Measurements from ENCODE around the gene SCD5. TPM values are rescaled to one million over a fixed set of nuclear protein-coding genes. Genes with fewer than 3 reads are reported as not detected.
A peak's percentile ranks its signal among the peaks of the same experiment; 100 is the strongest.

Gene SCD5
- total and polyA plus RNA-seq, 2 of the 8 experiments (the other 6 are each of a cell fraction or from before 2014, with no cell fraction given): 0.92 to 1.2 TPM

- Histone ChIP-seq H2AFZ (ENCODE audit: low read length) (no peak overlapping the region), H2BK12ac (ENCODE audit: low read depth, low read length) (no peak overlapping the region), H3K36me3 (ENCODE audit: control insufficient read depth in 2 of 4, insufficient read depth in 4 of 4, low read length in 3 of 4) (no peaks in the 10 kb centered on the region), H3K27me3 (replicated peaks in 1 of 4; ENCODE audit: control insufficient read depth in 3 of 4, extremely low read depth in 1 of 4, insufficient read depth in 3 of 4, low read length in 3 of 4) (no peaks in the 10 kb centered on the region), H3K56ac (replicated peaks; ENCODE audit: insufficient read length, low read depth, low read length) (no peak overlapping the region), H3K23me2 (ENCODE audit: low read depth, low read length) (no peaks in the 10 kb centered on the region), H3K4me3 (ENCODE audit: extremely low read depth in 1 of 4, insufficient read depth in 2 of 4, low read depth in 3 of 4, low read length in 4 of 4) (no peak overlapping the region), H2BK120ac (replicated peaks; ENCODE audit: low read depth, low read length) (no peak overlapping the region), H3K79me2 (ENCODE audit: control insufficient read depth in 1 of 2, insufficient read depth in 2 of 2, low read length in 2 of 2) (no peaks in the 10 kb centered on the region), H3K79me1 (ENCODE audit: low read depth, low read length) (no peaks in the 10 kb centered on the region), H4K20me1 (replicated peaks in 1 of 2; ENCODE audit: control insufficient read depth in 1 of 2, insufficient read depth in 2 of 2, low read length in 2 of 2) (no peaks in the 10 kb centered on the region), H3K18ac (ENCODE audit: extremely low read depth, low read length) (no peak overlapping the region), H3K14ac (ENCODE audit: insufficient read length) (no peak overlapping the region), H4K5ac (ENCODE audit: insufficient read length, low read depth, low read length) (no peak overlapping the region), H3K27ac (ENCODE audit: low read depth, low read length) (no peak overlapping the region), H4K8ac (ENCODE audit: extremely low read depth, insufficient read depth, low read length) (no peak overlapping the region), H2AK5ac (ENCODE audit: low read depth, low read length) (no peak overlapping the region), H3K4ac (replicated peaks; ENCODE audit: insufficient read length, low read depth, low read length) (no peak overlapping the region), H2BK5ac (ENCODE audit: low read depth, low read length) (no peak overlapping the region), H4K91ac (replicated peaks; ENCODE audit: insufficient read length, low read length) (no peak overlapping the region), H2BK20ac (ENCODE audit: low read length) (no peak overlapping the region), H3K4me1 (replicated peaks in 1 of 4; ENCODE audit: control insufficient read depth in 3 of 4, insufficient read depth in 4 of 4, low read length in 3 of 4) (peaks cover 0 to 6% (median 2%) of the 10 kb centered on the region in 4 experiments; a peak in 5 of 7 replicates), H3K9me3 (ENCODE audit: insufficient read depth in 2 of 2, low read depth in 1 of 2, low read length in 1 of 2) (no peaks in the 10 kb centered on the region), H2BK15ac (ENCODE audit: low read length) (no peak overlapping the region), H3K9ac (replicated peaks in 1 of 4; ENCODE audit: extremely low read depth in 1 of 4, low read depth in 3 of 4, low read length in 3 of 4) (no peak overlapping the region), H3K23ac (ENCODE audit: insufficient read length) (no peak overlapping the region), H3K4me2 (ENCODE audit: insufficient read depth in 1 of 2, low read depth in 2 of 2, low read length in 2 of 2) (no peak overlapping the region)
- POLR2A ChIA-PET (ENCODE audit: partially characterized antibody): interaction anchor here (1.7 kb wide), 1 partner anchor 10 kb away, joined by 3 read pairs; no protein-coding TSS in a partner anchor
- CTCF ChIA-PET (ENCODE audit: partially characterized antibody): interaction anchor here (1.2 to 7.0 kb wide), 5 partner anchors 10 to 33 kb away, joined by 3 to 60 read pairs (median 4); no protein-coding TSS in a partner anchor
- peak; percentile 36 for FAIRE-seq
- no peak for DNase-seq (ENCODE audit: low read depth in 1 of 2, low spot score in 2 of 2)
- 73% methylated on average over 1 of the region's 1 CpG; no CpG with 5 or more reads in 1 of the 2 experiments for WGBS, 2 experiments (ENCODE audit: extremely low coverage in 1 of 2, insufficient coverage in 1 of 2, insufficient read length in 1 of 2, insufficient replicate concordance in 2 of 2, low coverage in 1 of 2, low lambda C conversion rate in 2 of 2, missing lambda C conversion rate in 1 of 2)
Observed at GRCh38 chr4:82705928-82706300, 92.7 kb downstream of the SCD5 start.
